ENCODE data around the gene NPR3.

The NPR3 gene

GRCh38 chr5:32812399-32812798 is 101.3 kb downstream of the NPR3 start:
- no peaks in the 10 kb centered on the region for H3K4me1 ChIP-seq (ENCODE audit: insufficient read depth, low read length)

GRCh38 chr5:32814141-32814540 is 103.0 kb downstream of the NPR3 start:
- H2AFZ ChIP-seq (ENCODE audit: low read depth, low read length) = no peak overlapping the region
- H3K4me1 ChIP-seq (ENCODE audit: insufficient read depth, low read length) = no peaks in the 10 kb centered on the region
- H3K27me3 ChIP-seq (ENCODE audit: insufficient read depth, low read length) = no peaks in the 10 kb centered on the region
- H3K36me3 ChIP-seq (ENCODE audit: insufficient read depth, low read length) = no peaks in the 10 kb centered on the region
- H3K9me3 ChIP-seq (ENCODE audit: low read length) = no peaks in the 10 kb centered on the region
- no peak overlapping the region for H3K4me3 ChIP-seq (ENCODE audit: low read length)

More at GRCh38 chr5:32812399-32812798, 101.3 kb downstream of the NPR3 start:
- H3K4me3 ChIP-seq (ENCODE audit: low read length) = no peak overlapping the region
- no peaks in the 10 kb centered on the region for H3K9me3 ChIP-seq (ENCODE audit: low read length)
- H2AFZ ChIP-seq (ENCODE audit: low read depth, low read length) = no peak overlapping the region
- no peaks in the 10 kb centered on the region for H3K27me3 ChIP-seq (ENCODE audit: insufficient read depth, low read length)
- H3K36me3 ChIP-seq (ENCODE audit: insufficient read depth, low read length) = no peaks in the 10 kb centered on the region

- Histone ChIP-seq H3K4me1 (ENCODE audit: insufficient read depth, low read length) (no peaks in the 10 kb centered on the region), H3K27me3 (ENCODE audit: insufficient read depth, low read length) (no peaks in the 10 kb centered on the region), H3K36me3 (ENCODE audit: insufficient read depth, low read length) (no peaks in the 10 kb centered on the region), H3K9me3 (ENCODE audit: low read length) (no peaks in the 10 kb centered on the region), H3K4me3 (ENCODE audit: low read length) (no peak overlapping the region), H2AFZ (ENCODE audit: low read depth, low read length) (no peak overlapping the region)
Observed at GRCh38 chr5:32814620-32815019, 103.5 kb downstream of the NPR3 start.

GRCh38 chr5:32827981-32828380 is 116.9 kb downstream of the NPR3 start:
- H3K27me3 ChIP-seq (ENCODE audit: insufficient read depth, low read length) = no peaks in the 10 kb centered on the region
- H3K36me3 ChIP-seq (ENCODE audit: insufficient read depth, low read length) = no peaks in the 10 kb centered on the region
- H2AFZ ChIP-seq (ENCODE audit: low read depth, low read length) = no peak overlapping the region
- H3K4me1 ChIP-seq (ENCODE audit: insufficient read depth, low read length) = no peaks in the 10 kb centered on the region
- H3K4me3 ChIP-seq (ENCODE audit: low read length) = no peak overlapping the region
- H3K9me3 ChIP-seq (ENCODE audit: low read length) = no peaks in the 10 kb centered on the region

- Histone ChIP-seq H2AFZ (ENCODE audit: low read depth, low read length) (no peak overlapping the region), H3K4me3 (ENCODE audit: low read length) (no peak overlapping the region), H3K9me3 (ENCODE audit: low read length) (no peaks in the 10 kb centered on the region), H3K27me3 (ENCODE audit: insufficient read depth, low read length) (no peaks in the 10 kb centered on the region), H3K36me3 (ENCODE audit: insufficient read depth, low read length) (no peaks in the 10 kb centered on the region), H3K4me1 (ENCODE audit: insufficient read depth, low read length) (no peaks in the 10 kb centered on the region)
Observed at GRCh38 chr5:32828492-32828891, 117.4 kb downstream of the NPR3 start.

- H3K4me3 ChIP-seq (ENCODE audit: low read length) = no peak overlapping the region
- H3K9me3 ChIP-seq (ENCODE audit: low read length) = no peaks in the 10 kb centered on the region
- H3K4me1 ChIP-seq (ENCODE audit: insufficient read depth, low read length) = no peaks in the 10 kb centered on the region
- no peak overlapping the region for H2AFZ ChIP-seq (ENCODE audit: low read depth, low read length)
- no peaks in the 10 kb centered on the region for H3K27me3 ChIP-seq (ENCODE audit: insufficient read depth, low read length)
- no peaks in the 10 kb centered on the region for H3K36me3 ChIP-seq (ENCODE audit: insufficient read depth, low read length)
Observed at GRCh38 chr5:32831624-32832023, 120.5 kb downstream of the NPR3 start.

- H2AFZ ChIP-seq (ENCODE audit: low read depth, low read length) = no peak overlapping the region
- H3K4me3 ChIP-seq (ENCODE audit: low read length) = no peak overlapping the region
- H3K36me3 ChIP-seq (ENCODE audit: insufficient read depth, low read length) = no peaks in the 10 kb centered on the region
- no peaks in the 10 kb centered on the region for H3K27me3 ChIP-seq (ENCODE audit: insufficient read depth, low read length)
- no peaks in the 10 kb centered on the region for H3K4me1 ChIP-seq (ENCODE audit: insufficient read depth, low read length)
- no peaks in the 10 kb centered on the region for H3K9me3 ChIP-seq (ENCODE audit: low read length)
Observed at GRCh38 chr5:32833127-32833526, 122.0 kb downstream of the NPR3 start.

- no peaks in the 10 kb centered on the region for H3K4me1 ChIP-seq (ENCODE audit: insufficient read depth, low read length)
- no peak overlapping the region for H2AFZ ChIP-seq (ENCODE audit: low read depth, low read length)
- no peak overlapping the region for H3K4me3 ChIP-seq (ENCODE audit: low read length)
- H3K36me3 ChIP-seq (ENCODE audit: insufficient read depth, low read length) = no peaks in the 10 kb centered on the region
- no peaks in the 10 kb centered on the region for H3K27me3 ChIP-seq (ENCODE audit: insufficient read depth, low read length)
- no peaks in the 10 kb centered on the region for H3K9me3 ChIP-seq (ENCODE audit: low read length)
Observed at GRCh38 chr5:32833663-32834062, 122.5 kb downstream of the NPR3 start.

GRCh38 chr5:32834251-32834650 is 123.1 kb downstream of the NPR3 start:
- Histone ChIP-seq H3K9me3 (ENCODE audit: low read length) (no peaks in the 10 kb centered on the region), H3K4me1 (ENCODE audit: insufficient read depth, low read length) (no peaks in the 10 kb centered on the region), H3K27me3 (ENCODE audit: insufficient read depth, low read length) (no peaks in the 10 kb centered on the region), H2AFZ (ENCODE audit: low read depth, low read length) (no peak overlapping the region), H3K4me3 (ENCODE audit: low read length) (no peak overlapping the region), H3K36me3 (ENCODE audit: insufficient read depth, low read length) (no peaks in the 10 kb centered on the region)

GRCh38 chr5:32836176-32836575 is 125.1 kb downstream of the NPR3 start:
- no peaks in the 10 kb centered on the region for H3K36me3 ChIP-seq (ENCODE audit: insufficient read depth, low read length)
- H3K9me3 ChIP-seq (ENCODE audit: low read length) = no peaks in the 10 kb centered on the region

GRCh38 chr5:32837211-32837610 is 126.1 kb downstream of the NPR3 start:
- H2AFZ ChIP-seq (ENCODE audit: low read depth, low read length) = no peak overlapping the region
- no peak overlapping the region for H3K4me3 ChIP-seq (ENCODE audit: low read length)
- H3K4me1 ChIP-seq (ENCODE audit: insufficient read depth, low read length) = no peaks in the 10 kb centered on the region
- no peaks in the 10 kb centered on the region for H3K36me3 ChIP-seq (ENCODE audit: insufficient read depth, low read length)
- no peaks in the 10 kb centered on the region for H3K27me3 ChIP-seq (ENCODE audit: insufficient read depth, low read length)
- no peaks in the 10 kb centered on the region for H3K9me3 ChIP-seq (ENCODE audit: low read length)

More at GRCh38 chr5:32836176-32836575, 125.1 kb downstream of the NPR3 start:
- Histone ChIP-seq H2AFZ (ENCODE audit: low read depth, low read length) (no peak overlapping the region), H3K27me3 (ENCODE audit: insufficient read depth, low read length) (no peaks in the 10 kb centered on the region), H3K4me1 (ENCODE audit: insufficient read depth, low read length) (no peaks in the 10 kb centered on the region), H3K4me3 (ENCODE audit: low read length) (no peak overlapping the region)

- no peak overlapping the region for H2AFZ ChIP-seq (ENCODE audit: low read depth, low read length)
- H3K9me3 ChIP-seq (ENCODE audit: low read length) = no peaks in the 10 kb centered on the region
- no peaks in the 10 kb centered on the region for H3K4me1 ChIP-seq (ENCODE audit: insufficient read depth, low read length)
- H3K36me3 ChIP-seq (ENCODE audit: insufficient read depth, low read length) = no peaks in the 10 kb centered on the region
- no peaks in the 10 kb centered on the region for H3K27me3 ChIP-seq (ENCODE audit: insufficient read depth, low read length)
- H3K4me3 ChIP-seq (ENCODE audit: low read length) = no peak overlapping the region
Observed at GRCh38 chr5:32839106-32839505, 128.0 kb downstream of the NPR3 start.

- no peaks in the 10 kb centered on the region for H3K36me3 ChIP-seq (ENCODE audit: insufficient read depth, low read length)
- H3K27me3 ChIP-seq (ENCODE audit: insufficient read depth, low read length) = no peaks in the 10 kb centered on the region
- no peaks in the 10 kb centered on the region for H3K9me3 ChIP-seq (ENCODE audit: low read length)
- no peak overlapping the region for H3K4me3 ChIP-seq (ENCODE audit: low read length)
- H3K4me1 ChIP-seq (ENCODE audit: insufficient read depth, low read length) = no peaks in the 10 kb centered on the region
- no peak overlapping the region for H2AFZ ChIP-seq (ENCODE audit: low read depth, low read length)
Observed at GRCh38 chr5:32840606-32841005, 129.5 kb downstream of the NPR3 start.
